ENCODE data around the gene WDR45B. TPM values are rescaled to one million over a fixed set of nuclear protein-coding genes. Genes with fewer than 3 reads are reported as not detected.

The WDR45B gene
- total RNA-seq, 1 experiment from 2014 or later = 96.5 TPM

- POLR2A ChIA-PET = no interaction called here
- ATAC-seq = no peak
- DNase-seq (ENCODE audit: low spot score) = no peak
- H3K4me1 Mint-ChIP-seq = peaks cover 11% of the 10 kb centered on the region
- no peak overlapping the region for H3K27ac Mint-ChIP-seq
- peaks cover 51% of the 10 kb centered on the region for H3K36me3 Mint-ChIP-seq
- H3K27me3 Mint-ChIP-seq (ENCODE audit: low read depth) = no peaks in the 10 kb centered on the region
- TF ChIP-seq PRDM15 (CRISPR knock-in tag; IDR thresholded peaks at IDR 0.05) (no peak), ATF2 (CRISPR knock-in tag; IDR thresholded peaks at IDR 0.05; ENCODE audit: borderline replicate concordance, low read depth) (no peak), FOXP4 (CRISPR knock-in tag; IDR thresholded peaks at IDR 0.05) (no peak), ATF3 (CRISPR knock-in tag; conservative IDR thresholded peaks at IDR 0.05) (no peak), USF1 (CRISPR knock-in tag; IDR thresholded peaks at IDR 0.05) (no peak), PRRX2 (CRISPR knock-in tag; IDR thresholded peaks at IDR 0.05) (no peak)
- H3K4me3 Mint-ChIP-seq = no peak overlapping the region
- no peaks in the 10 kb centered on the region for H3K9me3 Mint-ChIP-seq
- CTCF ChIA-PET = no interaction called here
These were observed 51.2 kb downstream of the WDR45B start for GRCh38 chr17:82596837-82597672.

- H3K27ac Mint-ChIP-seq = no peak overlapping the region
- ChIA-PET CTCF (no interaction called here), POLR2A (no interaction called here)
- TF ChIP-seq ZBTB21 (CRISPR knock-in tag; IDR thresholded peaks at IDR 0.05; ENCODE audit: borderline replicate concordance) (no peak), ERG (CRISPR knock-in tag; IDR thresholded peaks at IDR 0.05) (no peak), ZNF532 (CRISPR knock-in tag; IDR thresholded peaks at IDR 0.05; ENCODE audit: borderline replicate concordance) (no peak), RORB (CRISPR knock-in tag; IDR thresholded peaks at IDR 0.05) (no peak), TP53 (CRISPR knock-in tag; IDR thresholded peaks at IDR 0.05) (no peak), SOX15 (CRISPR knock-in tag; IDR thresholded peaks at IDR 0.05) (no peak), IRF2 (CRISPR knock-in tag; IDR thresholded peaks at IDR 0.05; ENCODE audit: borderline replicate concordance, low read depth) (no peak), PREB (CRISPR knock-in tag; IDR thresholded peaks at IDR 0.05; ENCODE audit: borderline replicate concordance) (no peak), ZNF425 (CRISPR knock-in tag; conservative IDR thresholded peaks at IDR 0.05) (no peak)
These were observed 51.9 kb downstream of the WDR45B start for GRCh38 chr17:82596296-82596695.

More at GRCh38 chr17:82596296-82596695, 51.9 kb downstream of the WDR45B start:
- H3K4me1 Mint-ChIP-seq = peaks cover 10% of the 10 kb centered on the region
- DNase-seq (ENCODE audit: low spot score) (no peak), ATAC-seq (no peak)
- H3K4me3 Mint-ChIP-seq = no peak overlapping the region
- peaks cover 44% of the 10 kb centered on the region for H3K36me3 Mint-ChIP-seq
- H3K9me3 Mint-ChIP-seq = no peaks in the 10 kb centered on the region
- no peaks in the 10 kb centered on the region for H3K27me3 Mint-ChIP-seq (ENCODE audit: low read depth)
